ENCODE measurements around the gene MCHR2. TPM values are rescaled to one million over a fixed set of nuclear protein-coding genes. Genes with fewer than 3 reads are reported as not detected.

The MCHR2 gene
- polyA plus RNA-seq, 12 donors: not detected

- no peak for DNase-seq
Observed at GRCh38 chr6:99905209-99906106, 88.6 kb downstream of the MCHR2 start.

GRCh38 chr6:99901596-99902384 is 92.2 kb downstream of the MCHR2 start:
- DNase-seq: no peak

GRCh38 chr6:99894815-99895214 is 99.2 kb downstream of the MCHR2 start:
- DNase-seq: no peak

GRCh38 chr6:99887066-99887465 is 107.0 kb downstream of the MCHR2 start:
- no peak for DNase-seq

GRCh38 chr6:99885051-99885450 is 109.0 kb downstream of the MCHR2 start:
- no peak for DNase-seq

GRCh38 chr6:99882128-99882702 is 111.8 kb downstream of the MCHR2 start:
- DNase-seq: no peak

- no peak for DNase-seq
Observed at GRCh38 chr6:99879431-99879830, 114.6 kb downstream of the MCHR2 start.

GRCh38 chr6:99875068-99875467 is 119.0 kb downstream of the MCHR2 start:
- DNase-seq: no peak

- no peak for DNase-seq
Observed at GRCh38 chr6:99873084-99873483, 120.9 kb downstream of the MCHR2 start.

GRCh38 chr6:99871641-99872040 is 122.4 kb downstream of the MCHR2 start:
- no peak for DNase-seq

Data from muscle of arm (tissue), 12 donors.